ENCODE data around the gene CACNB2.

The CACNB2 gene

DNA sequence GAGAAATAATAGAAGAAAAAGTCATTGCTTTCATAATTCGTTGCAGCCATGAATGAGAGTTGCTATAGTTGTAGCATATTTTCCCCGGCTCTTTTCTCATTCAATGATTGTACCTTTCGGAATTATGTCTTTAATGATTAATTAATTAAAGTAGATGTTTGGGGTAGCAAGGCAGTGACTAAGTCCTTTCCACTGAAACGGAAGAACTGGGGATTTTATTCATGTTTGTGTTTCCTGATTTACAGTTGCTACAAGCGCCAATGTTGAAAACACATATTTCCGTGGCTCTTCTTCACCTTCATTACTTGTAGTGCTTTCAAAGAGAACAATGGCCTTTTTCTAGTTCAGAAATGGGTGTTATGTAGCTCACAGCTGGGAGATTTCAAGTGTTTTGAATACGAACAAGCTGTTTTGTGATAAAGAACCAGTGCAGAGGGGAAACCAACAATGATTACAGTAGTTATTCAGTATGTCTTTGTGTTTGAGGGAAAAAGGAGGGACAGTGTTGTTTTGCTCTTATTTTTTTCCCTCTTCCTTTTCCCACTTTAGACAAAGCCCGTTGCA is 357.7 kb downstream of the CACNB2 start:
- DNase-seq (ENCODE audit: low read depth): no peak

GRCh38 chr10:18498998-18499397 is 358.8 kb downstream of the CACNB2 start:
- no peak for DNase-seq (ENCODE audit: low read depth)
- TF ChIP-seq, protein P1, sequence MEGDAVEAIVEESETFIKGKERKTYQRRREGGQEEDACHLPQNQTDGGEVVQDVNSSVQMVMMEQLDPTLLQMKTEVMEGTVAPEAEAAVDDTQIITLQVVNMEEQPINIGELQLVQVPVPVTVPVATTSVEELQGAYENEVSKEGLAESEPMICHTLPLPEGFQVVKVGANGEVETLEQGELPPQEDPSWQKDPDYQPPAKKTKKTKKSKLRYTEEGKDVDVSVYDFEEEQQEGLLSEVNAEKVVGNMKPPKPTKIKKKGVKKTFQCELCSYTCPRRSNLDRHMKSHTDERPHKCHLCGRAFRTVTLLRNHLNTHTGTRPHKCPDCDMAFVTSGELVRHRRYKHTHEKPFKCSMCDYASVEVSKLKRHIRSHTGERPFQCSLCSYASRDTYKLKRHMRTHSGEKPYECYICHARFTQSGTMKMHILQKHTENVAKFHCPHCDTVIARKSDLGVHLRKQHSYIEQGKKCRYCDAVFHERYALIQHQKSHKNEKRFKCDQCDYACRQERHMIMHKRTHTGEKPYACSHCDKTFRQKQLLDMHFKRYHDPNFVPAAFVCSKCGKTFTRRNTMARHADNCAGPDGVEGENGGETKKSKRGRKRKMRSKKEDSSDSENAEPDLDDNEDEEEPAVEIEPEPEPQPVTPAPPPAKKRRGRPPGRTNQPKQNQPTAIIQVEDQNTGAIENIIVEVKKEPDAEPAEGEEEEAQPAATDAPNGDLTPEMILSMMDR (IDR thresholded peaks at IDR 0.05; ENCODE audit: insufficient read depth, low read depth, low read length, missing control alignments): no peak
- no peak overlapping the region for H3K4me3 ChIP-seq (ENCODE audit: low read length)

More for the DNA sequence above, 357.7 kb downstream of the CACNB2 start:
- H3K4me3 ChIP-seq (ENCODE audit: low read length): no peak overlapping the region
- TF ChIP-seq, protein P1 (IDR thresholded peaks at IDR 0.05; ENCODE audit: insufficient read depth, low read depth, low read length, missing control alignments): no peak

DNA sequence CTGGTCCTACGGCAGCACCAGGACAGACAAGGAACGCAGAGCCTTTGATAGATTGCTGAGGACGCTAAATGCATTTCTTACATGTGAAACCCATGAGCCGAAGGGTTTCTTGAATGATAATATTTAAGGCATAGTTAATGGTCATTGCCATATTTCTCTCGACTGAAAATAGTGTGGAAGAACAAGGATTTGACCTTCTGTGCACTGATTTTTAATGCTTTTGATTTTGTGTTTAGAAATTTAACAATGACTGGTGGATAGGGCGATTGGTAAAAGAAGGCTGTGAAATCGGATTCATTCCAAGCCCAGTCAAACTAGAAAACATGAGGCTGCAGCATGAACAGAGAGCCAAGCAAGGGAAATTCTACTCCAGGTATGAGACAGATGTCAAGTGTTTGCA is 360.4 kb downstream of the CACNB2 start:
- no peak for DNase-seq (ENCODE audit: low read depth)
- TF ChIP-seq, protein P1 (IDR thresholded peaks at IDR 0.05; ENCODE audit: insufficient read depth, low read depth, low read length, missing control alignments): no peak
- no peak overlapping the region for H3K4me3 ChIP-seq (ENCODE audit: low read length)

- no peak overlapping the region for H3K4me3 ChIP-seq (ENCODE audit: low read length)
- TF ChIP-seq, protein P1 (IDR thresholded peaks at IDR 0.05; ENCODE audit: insufficient read depth, low read depth, low read length, missing control alignments): no peak
- DNase-seq (ENCODE audit: low read depth): peak; percentile 35
These were observed 361.0 kb downstream of the CACNB2 start for GRCh38 chr10:18501198-18501597.

DNA sequence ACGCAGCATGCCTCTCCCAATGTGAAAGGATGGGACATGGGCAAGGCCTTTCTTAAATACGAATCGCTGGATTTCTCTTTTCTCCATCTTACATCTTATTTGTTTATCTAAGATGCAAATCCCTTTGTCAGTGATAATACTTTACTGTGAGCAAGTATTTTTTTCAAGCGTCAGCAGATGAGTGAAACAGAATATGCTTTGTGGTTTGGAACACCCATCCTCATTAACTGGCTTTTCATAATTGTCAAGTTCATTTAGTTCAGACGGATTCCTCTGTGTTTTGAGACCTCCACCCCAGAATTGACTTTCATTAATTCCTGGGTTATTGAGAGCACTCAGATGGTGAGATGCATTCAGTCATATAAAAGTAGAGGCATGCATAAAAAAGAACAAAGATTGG is 361.4 kb downstream of the CACNB2 start:
- TF ChIP-seq, protein P1 (IDR thresholded peaks at IDR 0.05; ENCODE audit: insufficient read depth, low read depth, low read length, missing control alignments): no peak
- no peak for DNase-seq (ENCODE audit: low read depth)
- H3K4me3 ChIP-seq (ENCODE audit: low read length): no peak overlapping the region

DNA sequence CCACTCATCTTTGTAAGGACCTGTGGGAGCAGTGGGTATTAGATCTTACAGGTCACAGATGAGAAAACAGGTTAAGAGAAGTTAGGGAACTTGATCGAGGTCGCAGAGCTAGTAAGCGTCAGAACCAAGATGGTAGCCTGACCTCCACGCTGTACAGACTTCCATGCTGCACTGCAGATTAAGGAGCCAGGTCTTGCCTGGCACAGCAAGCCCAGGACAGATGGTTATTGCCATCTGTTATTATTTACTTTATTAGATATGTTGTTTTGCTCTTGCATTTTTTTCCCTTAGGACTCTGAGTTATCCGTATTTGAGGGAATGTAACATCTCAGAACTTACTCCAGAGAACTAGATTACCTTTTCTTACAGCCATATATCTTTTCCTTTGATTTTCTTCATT is 363.9 kb downstream of the CACNB2 start:
- DNase-seq (ENCODE audit: low read depth): no peak
- no peak overlapping the region for H3K4me3 ChIP-seq (ENCODE audit: low read length)
- TF ChIP-seq, protein P1 (IDR thresholded peaks at IDR 0.05; ENCODE audit: insufficient read depth, low read depth, low read length, missing control alignments): no peak

GRCh38 chr10:18505456-18506118 is 365.4 kb downstream of the CACNB2 start:
- TF ChIP-seq, protein P1 (IDR thresholded peaks at IDR 0.05; ENCODE audit: insufficient read depth, low read depth, low read length, missing control alignments): no peak
- H3K4me3 ChIP-seq (ENCODE audit: low read length): no peak overlapping the region
- no peak for DNase-seq (ENCODE audit: low read depth)

All from epithelial cell of esophagus (primary cell).